GM18499 (cell line): ENCODE results near the gene ZNF423.

ENCODE experiments used
- ATAC-seq: cut with Tn5 transposase; IDR thresholded peaks from one replicate; pipeline ENCODE4 v1.9.1; 2021; ENCODE audit warnings: moderate number of reproducible peaks; ENCODE audit not compliant: insufficient read depth, unreplicated experiment

ZNF423 gene

DNA sequence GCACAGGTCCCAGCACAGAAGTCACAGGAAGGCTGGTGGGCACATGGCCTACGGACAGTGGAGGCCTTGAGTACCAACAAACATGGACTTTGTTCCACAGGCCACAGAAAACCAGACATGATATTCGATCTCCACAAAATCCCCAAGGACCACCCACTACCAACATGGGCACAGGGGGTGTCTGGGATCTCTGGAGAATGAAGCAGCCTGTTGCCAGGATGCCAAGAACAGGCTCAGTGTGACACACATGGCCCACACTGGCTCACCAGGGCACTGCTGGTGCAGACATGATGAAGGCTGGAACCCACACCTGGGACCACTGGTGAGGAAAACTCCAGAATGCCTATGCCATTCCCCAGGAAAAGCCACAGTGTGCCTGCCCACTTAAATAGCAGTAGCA lies 362.1 kb downstream of the ZNF423 start:
- ATAC-seq = no peak

DNA sequence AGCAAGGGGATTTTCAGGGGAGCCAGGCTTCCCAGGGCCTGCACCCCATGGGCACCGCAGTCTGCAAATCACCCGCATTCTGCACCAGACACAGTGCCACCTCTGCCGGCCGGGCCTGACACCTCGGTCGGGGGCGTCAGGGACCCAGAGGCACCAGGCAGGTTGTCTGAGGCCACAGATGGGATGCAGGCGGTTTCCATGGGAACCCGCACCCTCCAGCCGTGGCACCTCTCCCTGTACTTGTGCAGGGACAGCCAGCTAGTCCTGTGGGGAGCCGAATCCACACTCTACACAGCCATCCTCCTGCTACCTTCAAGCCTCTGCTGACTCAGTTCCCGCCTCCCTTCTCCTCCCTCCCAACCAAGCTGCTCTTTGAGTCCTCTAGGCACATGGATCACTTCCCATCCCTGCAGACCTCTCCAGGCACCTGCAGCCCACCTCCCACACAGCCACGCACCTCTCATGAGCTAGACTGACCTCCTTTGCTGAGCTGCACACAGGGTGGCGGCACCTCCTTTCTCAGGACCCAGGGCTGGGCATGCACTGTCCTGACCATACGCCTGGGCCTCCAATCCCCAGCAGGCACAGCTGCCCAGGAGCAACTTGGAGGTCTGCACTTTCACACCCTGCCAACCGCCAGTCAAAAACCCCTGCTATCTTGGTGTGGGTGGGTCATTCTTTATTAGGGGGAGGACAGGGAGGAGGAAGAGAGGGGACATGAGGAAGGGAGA lies 362.9 kb downstream of the ZNF423 start:
- no peak for ATAC-seq

DNA sequence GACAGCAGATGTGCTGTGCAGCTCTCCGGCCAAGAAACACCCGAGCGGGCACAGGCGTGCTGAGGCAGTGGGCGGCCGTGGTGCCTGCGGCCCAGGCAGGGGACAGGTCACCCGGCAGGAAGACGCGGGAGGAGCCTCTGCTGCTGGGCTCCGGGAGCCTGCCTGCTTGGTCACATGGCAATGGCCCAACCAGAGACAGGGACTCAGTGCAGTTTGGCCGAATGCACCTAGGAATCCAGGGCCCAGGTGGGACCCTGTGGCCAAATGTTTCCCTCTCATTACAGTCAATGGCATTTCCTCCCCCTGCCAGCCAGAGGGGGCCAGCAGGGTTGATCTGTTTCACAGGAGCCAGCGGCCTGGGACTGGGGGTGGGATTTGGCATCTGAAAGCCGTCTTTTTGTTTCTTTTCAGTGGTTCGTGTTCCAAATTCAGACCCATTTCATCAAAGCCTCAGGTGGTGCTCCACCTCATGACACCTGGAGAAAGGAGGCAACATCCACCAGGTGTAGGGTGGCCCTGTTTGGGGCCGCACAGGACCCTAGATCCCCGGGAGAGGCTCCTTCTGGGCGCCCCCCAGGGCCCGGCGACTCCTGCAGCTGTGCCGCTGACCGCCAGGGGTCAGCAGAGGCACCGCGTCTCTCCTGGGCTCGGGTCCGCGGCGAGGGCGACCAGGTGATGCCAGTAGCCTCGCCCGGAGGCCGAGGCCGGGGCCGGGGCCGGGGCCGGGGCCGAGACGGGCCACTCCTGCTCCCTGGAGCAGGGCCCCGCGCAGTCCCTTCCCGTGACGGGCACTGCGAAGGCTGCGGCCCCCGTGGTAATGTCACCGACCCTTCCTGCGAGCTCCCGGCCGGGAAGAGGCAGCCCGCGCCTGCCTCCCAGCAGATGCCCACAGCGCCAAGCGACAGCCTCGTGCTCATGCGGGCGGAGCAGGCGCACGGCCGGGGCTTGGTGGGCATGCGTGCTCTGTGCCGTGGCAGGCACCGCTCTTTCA lies 363.8 kb downstream of the ZNF423 start:
- ATAC-seq = no peak

DNA sequence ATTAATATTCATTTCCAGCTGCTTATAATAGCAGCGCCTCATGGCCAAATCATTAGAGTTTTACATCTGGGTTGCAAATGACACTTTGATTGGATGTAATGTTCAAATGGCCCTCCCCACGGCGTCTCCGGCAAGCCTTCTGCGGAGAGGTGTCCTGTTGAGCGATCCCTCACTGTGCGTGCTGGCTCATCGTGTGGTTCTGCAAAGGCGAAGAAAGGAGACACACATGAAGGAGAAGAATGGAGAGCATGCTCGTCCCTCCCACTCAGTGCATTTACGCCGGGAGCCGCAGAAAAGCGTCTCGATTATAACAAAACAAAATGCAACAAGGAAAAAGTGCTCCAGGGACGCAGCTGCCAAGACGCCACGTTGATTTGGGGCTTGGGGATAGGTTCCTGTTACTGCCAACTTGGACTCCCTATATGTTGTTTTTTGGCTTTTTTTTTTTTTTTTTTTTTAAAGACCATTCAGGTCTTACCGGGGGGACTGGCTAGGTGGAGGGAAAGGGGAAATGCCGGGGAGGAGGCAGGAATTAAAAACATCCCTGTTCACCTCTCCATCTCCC lies 364.7 kb downstream of the ZNF423 start:
- no peak for ATAC-seq

GRCh38 chr16:49490321-49490705 lies 365.6 kb downstream of the ZNF423 start:
- no peak for ATAC-seq

- no peak for ATAC-seq
Observed at GRCh38 chr16:49489686-49490320, 366.1 kb downstream of the ZNF423 start.

DNA sequence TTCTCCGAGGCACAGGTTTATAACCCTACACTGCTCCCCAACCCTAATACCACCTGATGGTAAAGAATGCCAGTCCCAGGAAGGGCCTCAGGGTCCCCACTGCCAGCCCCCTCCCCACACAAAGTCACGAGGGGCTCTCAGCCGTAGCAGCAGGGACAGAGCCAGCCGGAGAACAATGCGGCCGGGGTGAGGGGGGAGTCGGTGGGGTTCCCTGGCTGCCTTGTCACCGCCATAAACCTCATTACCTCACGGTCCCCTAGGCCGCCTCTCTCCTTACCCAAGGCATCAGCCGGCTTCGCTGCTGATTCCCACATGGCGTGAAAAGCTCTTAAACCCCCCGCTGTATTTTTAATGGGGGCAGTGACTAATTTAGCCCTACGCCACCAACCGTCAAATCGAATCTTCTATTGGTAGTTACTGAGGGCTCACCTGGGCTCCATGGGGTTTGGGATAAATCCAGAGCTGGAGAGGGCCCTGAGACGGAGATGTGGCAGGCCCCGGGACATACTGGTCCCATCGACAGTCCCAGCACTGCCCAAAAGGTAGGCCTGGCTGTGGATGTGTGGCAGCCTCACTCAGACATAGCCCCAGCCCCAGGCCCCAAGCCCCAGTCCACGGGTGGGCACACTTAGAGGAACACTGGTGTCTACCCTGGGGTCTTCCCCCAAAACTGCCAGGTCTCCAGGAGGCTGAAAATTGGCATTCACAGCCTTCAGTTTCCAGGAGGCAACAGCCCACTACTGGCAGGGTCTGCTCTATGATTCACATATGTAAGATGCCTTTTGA lies 367.0 kb downstream of the ZNF423 start:
- no peak for ATAC-seq

DNA sequence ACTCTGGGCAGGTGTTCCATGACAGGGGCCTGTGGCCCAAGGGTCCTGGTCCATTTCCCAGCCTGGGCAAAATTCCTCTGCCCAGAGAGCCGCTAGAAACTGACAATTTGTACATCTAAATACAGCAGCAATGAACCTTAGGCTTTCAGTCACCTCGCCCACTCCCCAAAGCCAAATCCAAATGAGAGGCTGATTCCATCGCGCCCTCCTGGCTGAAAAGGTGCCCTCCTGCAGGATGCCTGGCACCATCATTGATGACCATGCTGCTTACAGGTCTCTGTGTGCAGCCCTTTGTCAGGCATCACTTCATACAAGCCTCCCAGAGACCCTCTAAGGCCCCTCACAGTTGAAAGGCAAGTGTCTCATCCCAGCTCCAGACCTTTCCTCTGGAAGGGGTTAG lies 367.6 kb downstream of the ZNF423 start:
- no peak for ATAC-seq

DNA sequence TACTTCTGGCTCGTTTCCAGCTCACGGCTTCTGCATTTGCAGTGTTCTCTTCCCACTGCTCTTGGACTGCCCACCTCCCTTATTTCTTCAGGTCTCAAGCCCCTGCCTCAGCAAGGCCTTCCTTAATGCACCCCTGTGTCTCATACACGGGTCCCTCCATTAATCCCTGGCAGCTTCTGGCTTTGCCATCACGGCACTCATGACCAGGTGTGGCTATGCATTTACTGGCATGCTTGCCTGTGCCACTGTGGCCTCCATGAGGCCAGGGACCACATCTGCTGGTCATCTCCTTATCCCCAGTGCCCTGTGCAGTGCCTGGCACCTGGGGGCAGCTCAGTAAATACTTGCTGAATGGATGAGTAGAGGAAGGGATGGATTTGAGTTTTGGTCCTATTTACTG lies 368.2 kb downstream of the ZNF423 start:
- no peak for ATAC-seq

DNA sequence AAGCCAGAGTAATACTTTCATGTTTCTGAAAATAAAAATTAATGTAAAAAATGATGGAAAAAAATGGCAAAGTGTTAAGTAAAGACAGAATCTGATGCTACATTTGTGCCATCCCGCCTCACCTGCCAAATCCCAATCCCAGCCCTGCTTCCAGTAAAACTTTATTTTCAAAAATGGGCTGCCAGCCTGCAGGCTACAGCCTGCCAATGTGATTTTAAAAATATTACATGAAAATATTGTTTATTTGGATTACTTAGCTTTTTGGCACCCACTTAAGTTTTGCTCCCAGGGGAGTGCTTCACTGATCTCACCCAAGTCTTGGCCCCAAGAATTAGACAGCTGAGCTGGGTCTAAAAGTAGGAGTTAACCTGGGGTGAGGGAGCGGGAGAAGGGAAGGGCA lies 369.5 kb downstream of the ZNF423 start:
- no peak for ATAC-seq

GRCh38 chr16:49485663-49486062 lies 370.2 kb downstream of the ZNF423 start:
- no peak for ATAC-seq

- ATAC-seq = no peak
Observed at GRCh38 chr16:49484936-49485335, 371.0 kb downstream of the ZNF423 start.

DNA sequence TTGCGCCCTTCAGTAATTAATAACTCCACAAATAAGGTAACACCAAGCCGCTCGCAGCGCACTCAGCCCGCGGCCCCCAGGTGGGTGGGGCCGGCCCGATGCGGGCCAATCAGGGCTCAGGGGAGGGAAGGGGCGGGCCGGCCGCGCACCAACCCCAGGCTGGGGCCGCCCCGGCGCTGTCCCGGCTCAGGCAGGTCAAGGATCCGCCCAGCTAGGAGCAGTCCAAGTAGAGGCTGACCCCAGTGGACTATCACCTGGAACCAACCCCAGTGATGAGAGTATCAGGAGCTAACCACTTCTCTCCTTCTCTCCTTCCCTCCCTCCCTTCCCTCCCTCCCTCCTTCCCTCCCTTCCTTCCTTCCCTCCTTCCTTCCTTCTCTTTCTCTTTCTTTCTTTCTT lies 371.5 kb downstream of the ZNF423 start:
- ATAC-seq = no peak

- ATAC-seq = no peak
Observed at GRCh38 chr16:49483651-49484450, 372.1 kb downstream of the ZNF423 start.

DNA sequence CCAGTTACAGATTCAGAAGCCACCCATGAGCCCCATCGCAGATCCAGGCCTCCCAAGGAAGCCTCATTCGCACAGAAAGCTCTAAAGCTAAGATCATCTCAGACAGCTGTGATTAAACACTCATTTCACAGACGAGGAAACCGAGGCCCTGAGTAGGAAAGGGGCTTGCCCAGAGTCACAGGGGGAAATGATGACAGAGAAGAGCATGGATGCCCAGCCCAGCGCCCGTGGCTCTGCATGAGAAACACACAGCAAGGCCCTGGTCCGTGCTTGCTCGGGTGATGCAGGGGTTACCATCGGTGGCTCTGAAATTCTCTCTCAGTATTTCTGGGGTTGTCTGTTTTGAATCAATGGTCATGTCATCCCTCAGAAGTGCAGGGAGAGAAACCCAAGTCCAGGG lies 372.7 kb downstream of the ZNF423 start:
- ATAC-seq = no peak

DNA sequence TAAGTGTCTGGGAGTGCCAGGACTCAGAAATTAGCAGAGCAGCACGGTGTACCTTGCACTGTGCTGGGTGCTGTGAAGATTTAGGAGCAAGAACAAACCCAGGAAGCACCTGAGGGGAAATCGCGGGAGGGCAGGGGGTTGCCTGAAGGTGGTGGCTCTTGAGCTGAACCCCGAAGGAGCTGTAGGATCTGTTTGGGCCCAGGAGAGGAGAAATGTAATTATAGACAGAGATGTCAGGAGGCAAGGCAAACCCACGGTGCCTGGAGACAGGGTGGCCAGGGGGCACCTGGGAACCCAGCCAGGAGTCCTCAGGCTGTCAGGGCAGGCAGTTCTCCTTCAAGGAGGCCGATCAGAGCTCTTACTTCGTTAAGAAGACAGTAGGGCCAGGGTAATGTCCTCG lies 373.2 kb downstream of the ZNF423 start:
- no peak for ATAC-seq

GRCh38 chr16:49478616-49479015 lies 377.3 kb downstream of the ZNF423 start:
- no peak for ATAC-seq

DNA sequence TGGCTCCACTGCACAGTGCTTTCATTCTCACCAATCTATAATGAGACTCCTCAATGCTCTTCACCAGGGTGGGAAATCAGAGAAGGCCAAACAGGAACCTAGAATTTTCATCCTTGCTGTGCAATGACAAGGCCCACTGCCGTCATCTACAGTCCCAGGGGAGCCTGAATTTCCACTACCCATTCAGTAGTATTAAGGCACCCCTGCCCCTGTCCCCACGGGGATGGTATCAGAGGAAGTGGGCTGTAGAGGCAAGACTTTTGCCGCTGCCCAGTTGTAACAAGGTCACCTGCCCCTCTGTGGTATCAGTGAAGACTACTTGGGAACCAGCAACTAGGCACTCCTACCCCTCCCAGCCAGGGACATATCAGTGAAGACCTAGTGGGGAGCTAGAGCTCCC lies 377.8 kb downstream of the ZNF423 start:
- no peak for ATAC-seq

GRCh38 chr16:49477250-49477895 lies 378.5 kb downstream of the ZNF423 start:
- no peak for ATAC-seq
